ENCODE measurements around the gene FOXC2. TPM values are rescaled to one million over a fixed set of nuclear protein-coding genes. Genes with fewer than 3 reads are reported as not detected.

FOXC2 gene
- total and polyA plus RNA-seq, 10 of the 15 experiments (the other 5 are each of a cell fraction or from before 2014, with no cell fraction given) = not detected

DNA sequence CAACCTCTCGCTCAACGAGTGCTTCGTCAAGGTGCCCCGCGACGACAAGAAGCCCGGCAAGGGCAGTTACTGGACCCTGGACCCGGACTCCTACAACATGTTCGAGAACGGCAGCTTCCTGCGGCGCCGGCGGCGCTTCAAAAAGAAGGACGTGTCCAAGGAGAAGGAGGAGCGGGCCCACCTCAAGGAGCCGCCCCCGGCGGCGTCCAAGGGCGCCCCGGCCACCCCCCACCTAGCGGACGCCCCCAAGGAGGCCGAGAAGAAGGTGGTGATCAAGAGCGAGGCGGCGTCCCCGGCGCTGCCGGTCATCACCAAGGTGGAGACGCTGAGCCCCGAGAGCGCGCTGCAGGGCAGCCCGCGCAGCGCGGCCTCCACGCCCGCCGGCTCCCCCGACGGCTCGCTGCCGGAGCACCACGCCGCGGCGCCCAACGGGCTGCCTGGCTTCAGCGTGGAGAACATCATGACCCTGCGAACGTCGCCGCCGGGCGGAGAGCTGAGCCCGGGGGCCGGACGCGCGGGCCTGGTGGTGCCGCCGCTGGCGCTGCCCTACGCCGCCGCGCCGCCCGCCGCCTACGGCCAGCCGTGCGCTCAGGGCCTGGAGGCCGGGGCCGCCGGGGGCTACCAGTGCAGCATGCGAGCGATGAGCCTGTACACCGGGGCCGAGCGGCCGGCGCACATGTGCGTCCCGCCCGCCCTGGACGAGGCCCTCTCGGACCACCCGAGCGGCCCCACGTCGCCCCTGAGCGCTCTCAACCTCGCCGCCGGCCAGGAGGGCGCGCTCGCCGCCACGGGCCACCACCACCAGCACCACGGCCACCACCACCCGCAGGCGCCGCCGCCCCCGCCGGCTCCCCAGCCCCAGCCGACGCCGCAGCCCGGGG, 1.3 kb downstream of the FOXC2 start:
- ATAC-seq (no peak), DNase-seq (ENCODE audit: low read depth, low spot score) (no peak), FAIRE-seq (no peak)
- intact Hi-C loops (cut with micrococcal nuclease; ENCODE audit: unreplicated experiment) (loop anchor here (10.0 kb wide), 1 partner anchor 197 kb away; no protein-coding TSS in a partner anchor), in situ Hi-C loops (cut with MboI) (loop anchor here (10.0 kb wide), 1 partner anchor 307 kb away; no protein-coding TSS in a partner anchor)
- SMC1A ChIA-PET (ENCODE audit: uncharacterized antibody, unreplicated experiment) = no interaction called here
- Histone ChIP-seq H3K9me3 (replicated peaks; ENCODE audit: control insufficient read depth, insufficient read depth, low read length) (no peaks in the 10 kb centered on the region), H3K79me2 (ENCODE audit: control insufficient read depth, insufficient read depth, low read length) (no peaks in the 10 kb centered on the region), H2AFZ (ENCODE audit: control insufficient read depth, low read depth, low read length) (no peak overlapping the region), H3K4me1 (ENCODE audit: control insufficient read depth, insufficient read depth, low read length) (no peaks in the 10 kb centered on the region), H3K4me2 (ENCODE audit: control insufficient read depth, insufficient read depth) (no peak overlapping the region), H3K4me3 (no peak overlapping the region), H3K36me3 (ENCODE audit: control insufficient read depth in 2 of 2, insufficient read depth in 2 of 2, low read length in 1 of 2) (no peaks in the 10 kb centered on the region), H3K9ac (ENCODE audit: control insufficient read depth, insufficient read depth, low read length) (no peak overlapping the region), H4K20me1 (ENCODE audit: control insufficient read depth, insufficient read depth) (no peaks in the 10 kb centered on the region), H3K27ac (ENCODE audit: control insufficient read depth, insufficient read depth) (no peak overlapping the region), H3K27me3 (replicated peaks in 1 of 2; ENCODE audit: control insufficient read depth in 2 of 2, insufficient read depth in 2 of 2, low read length in 1 of 2) (peaks cover 5 to 15% of the 10 kb centered on the region in 2 experiments)
- RAD21 ChIA-PET (ENCODE audit: unreplicated experiment) = no interaction called here
- no TSS peak for BruUV-seq (replicated peaks)
- CTCF ChIA-PET = no interaction called here
- POLR2A ChIA-PET = no interaction called here
- TF ChIP-seq TAF1 (IDR thresholded peaks at IDR 0.05; ENCODE audit: borderline replicate concordance, low read depth, low read length) = no peak
- no peak for TF ChIP-seq ATF7 (IDR thresholded peaks at IDR 0.05; ENCODE audit: low read depth)
- TF ChIP-seq SUZ12 (IDR thresholded peaks at IDR 0.05; ENCODE audit: unreplicated experiment) = no peak
- TF ChIP-seq, protein P1, sequence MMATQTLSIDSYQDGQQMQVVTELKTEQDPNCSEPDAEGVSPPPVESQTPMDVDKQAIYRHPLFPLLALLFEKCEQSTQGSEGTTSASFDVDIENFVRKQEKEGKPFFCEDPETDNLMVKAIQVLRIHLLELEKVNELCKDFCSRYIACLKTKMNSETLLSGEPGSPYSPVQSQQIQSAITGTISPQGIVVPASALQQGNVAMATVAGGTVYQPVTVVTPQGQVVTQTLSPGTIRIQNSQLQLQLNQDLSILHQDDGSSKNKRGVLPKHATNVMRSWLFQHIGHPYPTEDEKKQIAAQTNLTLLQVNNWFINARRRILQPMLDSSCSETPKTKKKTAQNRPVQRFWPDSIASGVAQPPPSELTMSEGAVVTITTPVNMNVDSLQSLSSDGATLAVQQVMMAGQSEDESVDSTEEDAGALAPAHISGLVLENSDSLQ (IDR thresholded peaks at IDR 0.05) = no peak
- TF ChIP-seq SP1 (IDR thresholded peaks at IDR 0.05; ENCODE audit: low read depth, low read length) = no peak
- TF ChIP-seq EGR1 (IDR thresholded peaks at IDR 0.05; ENCODE audit: borderline replicate concordance in 1 of 2, low read depth in 2 of 2, low read length in 2 of 2) = no peak
- TF ChIP-seq POU2F2 (IDR thresholded peaks at IDR 0.05; ENCODE audit: borderline replicate concordance, low read depth, low read length) = no peak
- no peak for TF ChIP-seq CHD1 (IDR thresholded peaks at IDR 0.05; ENCODE audit: low read depth, low read length)
- TF ChIP-seq GABPA (IDR thresholded peaks at IDR 0.05; ENCODE audit: low read depth) = no peak
- whole genome bisulfite sequencing (ENCODE audit: insufficient coverage, insufficient replicate concordance, low lambda C conversion rate, missing lambda C conversion rate) = 38% methylated on average over 62 of the region's 116 CpGs
